Mammary epithelial cell (primary cell): ENCODE results near the gene ST3GAL3.

Experiments used
- EZH2 ChIP-seq: IDR thresholded peaks from 2 replicates; pipeline ENCODE4 v1.6.1; 2012; ENCODE audit warnings: low read length, inconsistent platforms, borderline replicate concordance
- TF ChIP-seq, protein P1 (sequence below), 2 donors: IDR thresholded peaks in 1 of 2; conservative IDR thresholded peaks in 1 of 2; 2 replicates each; pipeline ENCODE4 v1.5.1; 2011 to 2012; ENCODE audit warnings: inconsistent platforms in 2 of 2, low read length in 2 of 2, mild to moderate bottlenecking in 2 of 2, control low read depth in 1 of 2, low read depth in 1 of 2; ENCODE audit not compliant: insufficient read depth in 1 of 2; ENCODE audit errors: extremely low read depth in 1 of 2

- no peak for TF ChIP-seq EZH2
- TF ChIP-seq, protein P1, sequence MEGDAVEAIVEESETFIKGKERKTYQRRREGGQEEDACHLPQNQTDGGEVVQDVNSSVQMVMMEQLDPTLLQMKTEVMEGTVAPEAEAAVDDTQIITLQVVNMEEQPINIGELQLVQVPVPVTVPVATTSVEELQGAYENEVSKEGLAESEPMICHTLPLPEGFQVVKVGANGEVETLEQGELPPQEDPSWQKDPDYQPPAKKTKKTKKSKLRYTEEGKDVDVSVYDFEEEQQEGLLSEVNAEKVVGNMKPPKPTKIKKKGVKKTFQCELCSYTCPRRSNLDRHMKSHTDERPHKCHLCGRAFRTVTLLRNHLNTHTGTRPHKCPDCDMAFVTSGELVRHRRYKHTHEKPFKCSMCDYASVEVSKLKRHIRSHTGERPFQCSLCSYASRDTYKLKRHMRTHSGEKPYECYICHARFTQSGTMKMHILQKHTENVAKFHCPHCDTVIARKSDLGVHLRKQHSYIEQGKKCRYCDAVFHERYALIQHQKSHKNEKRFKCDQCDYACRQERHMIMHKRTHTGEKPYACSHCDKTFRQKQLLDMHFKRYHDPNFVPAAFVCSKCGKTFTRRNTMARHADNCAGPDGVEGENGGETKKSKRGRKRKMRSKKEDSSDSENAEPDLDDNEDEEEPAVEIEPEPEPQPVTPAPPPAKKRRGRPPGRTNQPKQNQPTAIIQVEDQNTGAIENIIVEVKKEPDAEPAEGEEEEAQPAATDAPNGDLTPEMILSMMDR (conservative IDR thresholded peaks at IDR 0.05 in 1 of 2, IDR thresholded peaks at IDR 0.05 in 1 of 2; ENCODE audit: extremely low read depth in 1 of 2, insufficient read depth in 1 of 2, low read depth in 1 of 2, low read length in 2 of 2) = no peak
These were observed 225.6 kb downstream of the ST3GAL3 start for GRCh38 chr1:43932786-43933385.
